ENCODE results near the gene ARHGEF38. TPM values are rescaled to one million over a fixed set of nuclear protein-coding genes. Genes with fewer than 3 reads are reported as not detected.
"Not testable (repeated sequence)": the region's sequence is repeated elsewhere in the genome, so short reads cannot be mapped to it uniquely, and the experiment has no call there.

The ARHGEF38 gene
- total RNA-seq, 1 donor from 2014 or later, result 11.7 TPM

GRCh38 chr4:105609819-105610218 lies 57.4 kb downstream of the ARHGEF38 start:
- DNase-seq (ENCODE audit: low read depth), result not testable (repeated sequence)

DNA sequence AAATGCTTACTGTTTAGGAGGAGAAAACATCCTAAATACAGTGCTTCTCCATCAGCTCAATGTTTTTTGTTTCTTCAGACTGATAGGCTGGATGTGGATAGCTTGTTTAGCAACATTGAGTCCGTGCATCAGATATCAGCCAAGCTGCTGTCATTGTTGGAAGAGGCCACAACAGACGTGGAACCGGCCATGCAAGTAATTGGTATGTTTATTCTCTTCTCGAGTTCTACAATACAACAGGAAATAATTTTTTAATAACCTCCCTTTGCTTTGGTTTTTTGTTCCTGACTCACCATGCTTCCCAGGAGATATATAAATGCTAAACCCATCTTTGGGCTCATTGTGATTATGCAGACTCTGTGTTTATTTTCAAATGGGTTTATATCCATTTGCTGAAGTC lies 60.9 kb downstream of the ARHGEF38 start:
- no peak for DNase-seq (ENCODE audit: low read depth)

DNA sequence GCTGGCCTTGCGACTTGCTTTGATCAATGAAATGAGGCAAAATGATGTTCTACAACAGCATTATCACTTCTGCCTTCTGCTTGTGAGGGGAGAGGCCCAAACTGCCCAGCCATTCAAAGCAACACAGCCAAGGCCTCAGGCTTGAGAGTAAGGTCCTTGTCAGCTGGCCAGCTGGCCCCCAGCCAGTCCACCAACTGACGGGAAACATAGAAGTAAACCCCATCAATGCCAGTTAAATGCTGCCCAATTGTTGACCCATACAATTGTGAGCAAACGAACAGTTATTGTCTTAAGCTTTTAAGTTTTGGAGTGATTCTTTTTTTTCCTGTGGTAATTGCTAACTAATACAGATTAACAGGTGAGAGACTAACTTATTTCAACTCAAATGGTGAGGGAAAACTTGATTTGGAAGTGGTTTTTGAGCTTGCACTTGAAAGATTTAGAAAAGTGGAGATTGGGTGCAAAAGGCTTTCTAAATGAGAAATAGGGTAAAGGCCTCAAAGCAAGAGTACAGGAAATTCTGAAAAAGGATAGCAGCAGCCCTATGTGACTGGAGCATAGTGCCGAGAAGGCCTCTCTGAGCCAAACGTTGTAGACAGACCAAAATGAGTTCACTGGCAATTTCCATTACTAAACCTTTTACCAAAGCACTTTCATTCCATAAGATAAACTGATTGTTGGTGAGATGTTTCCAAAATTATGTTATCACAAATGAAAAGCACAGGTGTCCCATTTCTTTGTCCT lies 66.9 kb downstream of the ARHGEF38 start:
- peak; percentile 97 for DNase-seq (ENCODE audit: low read depth)

DNA sequence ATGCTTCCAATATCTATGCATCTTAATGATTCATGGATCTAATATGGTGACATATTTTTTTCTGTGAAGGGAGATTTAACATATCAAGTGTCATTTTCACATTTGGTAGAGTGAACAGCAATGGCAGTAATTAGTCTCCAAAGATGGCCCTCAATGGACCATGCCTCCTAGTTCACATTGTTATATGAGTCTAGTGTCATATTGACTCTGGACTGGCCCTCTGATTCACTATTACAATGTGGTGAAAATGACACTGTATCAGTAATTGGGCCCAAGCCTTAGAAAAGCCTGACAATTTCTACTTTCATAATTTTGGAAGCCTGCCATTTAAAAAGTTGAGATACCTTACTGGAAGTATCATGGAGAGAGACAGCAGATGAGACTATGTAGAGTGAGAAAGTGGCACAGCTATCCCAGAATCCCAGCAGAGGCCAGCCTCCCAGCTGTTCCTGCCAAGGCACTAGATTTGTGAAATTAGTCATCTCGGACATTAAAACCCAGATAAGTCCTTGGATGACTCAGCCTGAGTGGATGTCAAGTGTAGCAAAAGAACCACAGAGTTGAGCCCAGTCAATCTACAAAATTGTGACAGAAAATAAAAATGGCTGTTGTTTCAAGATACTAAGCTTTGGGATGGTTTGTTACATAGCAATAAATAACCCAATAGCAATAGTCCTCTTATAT lies 68.4 kb downstream of the ARHGEF38 start:
- DNase-seq (ENCODE audit: low read depth), result peak; percentile 95

- peak; percentile 92 for DNase-seq (ENCODE audit: low read depth)
Measured at GRCh38 chr4:105622269-105622668, 69.8 kb downstream of the ARHGEF38 start.

DNA sequence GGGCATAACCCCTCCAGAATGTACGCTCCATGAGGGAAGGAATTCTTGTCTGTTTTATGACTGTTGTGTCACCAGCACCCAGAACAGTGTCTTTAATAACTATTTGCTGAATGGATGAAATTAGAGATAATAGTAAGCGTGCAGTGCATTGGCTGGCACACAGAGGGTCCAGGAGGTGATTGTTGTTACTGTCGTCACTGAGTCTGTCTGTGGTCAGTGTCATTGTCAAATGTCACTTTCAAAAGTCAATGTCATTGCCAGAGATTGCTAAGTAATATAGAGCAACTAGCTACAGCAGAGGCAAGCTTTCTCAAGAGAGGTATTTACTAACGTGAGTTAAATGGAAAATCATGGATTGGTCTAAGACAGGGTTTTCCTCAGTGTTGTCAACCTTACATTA lies 70.7 kb downstream of the ARHGEF38 start:
- DNase-seq (ENCODE audit: low read depth), result no peak

DNA sequence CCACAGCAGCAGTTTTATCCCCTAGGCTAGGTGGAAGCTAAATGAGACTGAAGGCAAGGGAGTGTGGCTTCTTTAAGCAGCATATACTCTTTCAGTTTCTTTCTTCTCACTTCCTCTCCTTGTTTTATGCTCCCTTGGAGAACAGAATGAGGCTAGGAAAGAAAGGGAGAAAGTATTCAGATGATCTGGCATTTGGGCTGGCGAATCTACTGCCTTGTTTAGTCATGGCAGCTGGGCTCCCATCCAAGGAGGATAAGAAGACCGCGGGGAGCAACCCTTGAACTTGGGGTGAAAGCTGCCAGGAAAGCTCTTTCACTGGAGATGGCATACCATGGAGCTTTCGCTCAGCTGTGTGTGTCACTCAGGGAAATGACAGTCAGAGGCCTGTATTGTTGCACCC lies 72.1 kb downstream of the ARHGEF38 start:
- peak; percentile 64 for DNase-seq (ENCODE audit: low read depth)

- no peak for DNase-seq (ENCODE audit: low read depth)
Measured at GRCh38 chr4:105625214-105625613, 72.8 kb downstream of the ARHGEF38 start.

GRCh38 chr4:105626846-105627245 lies 74.4 kb downstream of the ARHGEF38 start:
- DNase-seq (ENCODE audit: low read depth), result no peak

GRCh38 chr4:105627620-105628019 lies 75.2 kb downstream of the ARHGEF38 start:
- DNase-seq (ENCODE audit: low read depth), result no peak

GRCh38 chr4:105630670-105631655 lies 78.5 kb downstream of the ARHGEF38 start:
- no peak for DNase-seq (ENCODE audit: low read depth)

DNA sequence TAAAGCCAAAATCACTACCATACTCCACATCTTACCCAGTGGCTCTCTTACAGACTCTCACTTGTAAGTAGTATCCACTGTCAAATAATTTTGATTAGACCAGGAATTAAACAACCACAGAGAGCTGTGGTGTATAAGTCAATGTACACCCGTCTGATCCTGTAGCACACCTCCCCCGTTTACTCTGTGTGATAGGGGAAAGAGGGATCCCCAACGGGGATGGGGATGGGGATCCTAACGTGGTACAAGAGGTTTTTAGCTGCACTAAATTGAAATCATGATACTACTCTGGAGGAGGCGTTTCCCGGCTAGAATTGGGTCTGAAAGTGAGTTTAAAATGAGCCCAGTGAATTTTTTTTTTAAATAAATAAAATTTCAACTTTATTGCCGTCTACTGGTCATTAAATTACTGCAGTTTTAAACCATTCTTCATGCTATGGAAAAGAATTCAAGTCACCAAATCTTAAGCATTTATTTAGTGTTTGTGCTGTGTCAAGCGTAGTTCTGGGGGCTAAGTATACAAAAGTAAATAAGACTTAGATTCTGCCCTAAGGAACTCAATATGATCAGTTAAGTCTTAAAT lies 79.5 kb downstream of the ARHGEF38 start:
- no peak for DNase-seq (ENCODE audit: low read depth)

DNA sequence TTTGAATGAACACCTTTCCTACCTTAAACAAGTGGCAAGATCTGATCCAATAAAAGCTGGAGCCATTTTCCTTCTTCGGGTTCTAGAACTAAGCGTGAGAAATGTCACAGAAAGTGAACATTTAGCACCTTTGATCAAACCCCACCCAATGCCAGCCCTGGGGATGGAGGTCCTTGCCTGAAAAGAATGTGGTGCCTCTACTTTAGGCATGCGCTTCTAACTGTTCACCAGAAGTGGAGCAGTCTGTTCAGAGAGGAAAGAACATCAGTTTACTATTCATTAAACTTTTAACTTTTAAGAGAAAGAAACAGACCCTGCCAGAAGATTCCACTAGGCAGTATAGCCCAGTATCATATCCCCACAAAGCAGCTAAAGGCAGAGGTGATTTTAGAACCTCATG lies 80.2 kb downstream of the ARHGEF38 start:
- DNase-seq (ENCODE audit: low read depth), result no peak

- DNase-seq (ENCODE audit: low read depth), result peak; percentile 60
Measured at GRCh38 chr4:105633241-105633640, 80.8 kb downstream of the ARHGEF38 start.

GRCh38 chr4:105634402-105635080 lies 82.1 kb downstream of the ARHGEF38 start:
- DNase-seq (ENCODE audit: low read depth), result no peak

GRCh38 chr4:105637408-105638176 lies 85.2 kb downstream of the ARHGEF38 start:
- DNase-seq (ENCODE audit: low read depth), result peak; percentile 77

DNA sequence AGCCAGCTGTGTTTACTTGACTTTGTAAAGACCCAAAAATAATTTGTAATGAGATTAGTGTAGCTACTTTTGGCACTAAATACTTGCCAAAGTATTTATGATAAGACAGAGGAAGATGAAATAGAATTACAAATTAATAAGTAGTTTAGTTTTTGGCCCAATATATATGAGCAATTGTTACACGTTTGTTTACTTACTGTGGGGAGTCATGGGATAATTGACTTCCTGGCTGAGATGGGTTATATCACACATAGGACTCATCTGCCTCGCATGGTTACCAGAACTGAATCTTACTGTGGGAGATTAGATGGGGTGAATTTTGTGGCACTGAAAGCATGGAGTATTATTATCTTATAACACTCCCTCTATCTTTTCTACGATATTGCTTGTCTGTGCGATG lies 89.4 kb downstream of the ARHGEF38 start:
- no peak for DNase-seq (ENCODE audit: low read depth)

GRCh38 chr4:105644257-105644656 lies 91.8 kb downstream of the ARHGEF38 start:
- peak; percentile 61 for DNase-seq (ENCODE audit: low read depth)

DNA sequence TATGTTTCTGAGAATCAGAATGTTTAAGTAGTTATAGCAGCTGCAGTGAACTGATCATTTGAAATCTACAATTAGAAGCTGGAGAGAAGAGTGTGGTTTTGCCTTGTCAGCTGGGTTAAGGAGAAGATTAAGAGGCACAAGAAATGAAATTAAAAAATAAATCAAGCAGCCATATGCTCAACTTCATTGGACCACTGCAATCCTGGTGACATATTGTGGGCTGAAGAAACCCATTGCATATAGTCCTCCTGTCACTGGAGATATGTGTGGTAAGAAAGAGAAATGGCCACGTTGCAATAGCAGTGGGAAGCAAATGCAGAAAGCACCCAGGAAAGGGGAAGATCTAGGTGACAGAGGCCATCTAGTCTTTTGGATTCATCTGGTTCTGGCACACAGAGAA lies 93.0 kb downstream of the ARHGEF38 start:
- no peak for DNase-seq (ENCODE audit: low read depth)

GRCh38 chr4:105650190-105650589 lies 97.8 kb downstream of the ARHGEF38 start:
- DNase-seq (ENCODE audit: low read depth), result no peak
